CD4-positive, alpha-beta T cell treated with Interleukin-6 for 4 hours (primary cell): Measurements from ENCODE around the gene ANKRD33.

Experiments used
- DNase-seq: peaks from one replicate; pipeline ENCODE4 v3.0.0-alpha.2; 2020; ENCODE audit warnings: mixed read lengths

The ANKRD33 gene

DNA sequence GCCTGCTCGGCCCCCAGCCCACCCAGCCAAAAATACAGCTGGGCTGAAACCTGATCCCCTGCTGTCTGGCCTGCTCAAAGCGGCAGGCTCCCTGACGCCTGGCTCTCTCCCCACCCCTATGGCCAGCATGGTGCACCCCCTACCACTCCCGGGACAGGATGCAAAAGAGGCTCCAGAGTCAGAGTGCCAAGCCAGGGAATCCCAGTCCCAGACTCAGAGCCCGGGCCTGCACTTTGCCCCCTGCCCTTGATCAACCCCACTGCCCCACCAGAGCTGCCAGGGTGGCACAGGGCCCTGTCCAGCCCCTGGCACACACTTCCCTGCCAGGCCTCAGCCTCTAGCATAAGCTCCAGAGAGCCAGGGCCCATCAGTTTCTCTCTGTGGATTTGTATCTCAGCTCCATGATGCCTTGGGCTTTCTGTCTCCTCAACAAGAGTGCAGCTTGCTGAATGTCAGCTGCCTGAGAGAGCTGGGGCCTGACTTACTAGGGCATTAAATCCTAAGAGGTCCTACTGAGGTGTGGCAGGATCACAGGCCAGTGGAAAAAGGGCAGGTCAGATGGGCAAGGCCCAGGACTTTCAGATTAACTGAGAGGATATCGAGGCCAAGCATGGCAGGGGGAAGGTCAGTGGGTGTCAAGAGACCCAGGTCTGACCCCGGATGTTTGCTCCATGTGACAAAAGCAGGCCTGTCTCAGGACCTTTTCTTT is 33.3 kb downstream of the ANKRD33 start:
- no peak for DNase-seq

DNA sequence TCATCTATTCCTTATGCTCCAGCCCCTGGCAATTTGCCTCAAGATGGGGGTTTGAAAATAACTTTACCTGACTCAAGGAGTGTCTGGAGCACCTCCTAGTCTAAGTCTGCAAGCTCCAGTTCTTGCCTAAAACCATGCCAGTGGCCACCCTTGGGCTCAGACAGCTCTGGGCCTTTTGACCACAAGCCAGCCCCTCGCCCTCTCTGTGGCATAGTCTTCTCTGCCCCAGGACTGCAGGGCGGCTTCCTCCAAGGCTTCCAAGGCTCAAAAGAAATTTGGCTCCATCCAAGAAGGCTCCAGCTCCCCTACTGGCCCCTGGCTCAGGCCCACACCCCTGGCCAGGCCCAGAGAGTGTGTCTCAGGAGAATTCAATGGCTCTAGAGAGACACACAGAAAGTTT is 34.2 kb downstream of the ANKRD33 start:
- no peak for DNase-seq

DNA sequence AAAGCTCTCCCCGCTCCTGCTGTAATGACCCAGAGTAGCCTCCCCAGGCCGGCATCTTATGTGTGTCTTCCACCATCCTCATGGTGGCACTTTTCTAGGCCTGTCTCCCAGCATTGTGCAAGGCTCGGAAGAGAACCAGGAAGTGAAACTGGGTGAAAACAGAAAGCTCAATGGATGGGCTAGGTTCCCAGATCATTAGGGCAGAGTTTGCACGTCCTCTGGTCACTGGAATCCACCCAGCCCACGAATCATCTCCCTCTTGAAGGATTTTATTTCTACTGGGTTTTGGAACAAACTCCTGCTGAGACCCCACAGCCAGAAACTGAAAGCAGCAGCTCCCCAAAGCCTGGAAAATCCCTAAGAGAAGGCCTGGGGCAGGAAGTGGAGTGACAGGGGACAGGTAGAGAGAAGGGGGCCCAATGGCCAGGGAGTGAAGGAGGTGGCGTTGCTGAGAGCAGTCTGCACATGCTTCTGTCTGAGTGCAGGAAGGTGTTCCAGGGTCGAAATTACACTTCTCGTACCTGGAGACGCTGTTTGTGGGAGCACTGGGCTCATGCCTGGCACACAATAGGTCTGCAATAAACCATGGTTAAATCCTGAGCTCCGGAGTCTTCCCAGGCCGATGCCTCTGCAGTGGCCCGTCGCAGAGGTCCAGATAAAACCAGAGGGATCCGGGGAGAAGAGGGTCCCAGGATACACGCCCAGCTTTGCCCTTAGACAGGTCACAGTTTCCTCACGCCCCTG is 35.0 kb downstream of the ANKRD33 start:
- no peak for DNase-seq

DNA sequence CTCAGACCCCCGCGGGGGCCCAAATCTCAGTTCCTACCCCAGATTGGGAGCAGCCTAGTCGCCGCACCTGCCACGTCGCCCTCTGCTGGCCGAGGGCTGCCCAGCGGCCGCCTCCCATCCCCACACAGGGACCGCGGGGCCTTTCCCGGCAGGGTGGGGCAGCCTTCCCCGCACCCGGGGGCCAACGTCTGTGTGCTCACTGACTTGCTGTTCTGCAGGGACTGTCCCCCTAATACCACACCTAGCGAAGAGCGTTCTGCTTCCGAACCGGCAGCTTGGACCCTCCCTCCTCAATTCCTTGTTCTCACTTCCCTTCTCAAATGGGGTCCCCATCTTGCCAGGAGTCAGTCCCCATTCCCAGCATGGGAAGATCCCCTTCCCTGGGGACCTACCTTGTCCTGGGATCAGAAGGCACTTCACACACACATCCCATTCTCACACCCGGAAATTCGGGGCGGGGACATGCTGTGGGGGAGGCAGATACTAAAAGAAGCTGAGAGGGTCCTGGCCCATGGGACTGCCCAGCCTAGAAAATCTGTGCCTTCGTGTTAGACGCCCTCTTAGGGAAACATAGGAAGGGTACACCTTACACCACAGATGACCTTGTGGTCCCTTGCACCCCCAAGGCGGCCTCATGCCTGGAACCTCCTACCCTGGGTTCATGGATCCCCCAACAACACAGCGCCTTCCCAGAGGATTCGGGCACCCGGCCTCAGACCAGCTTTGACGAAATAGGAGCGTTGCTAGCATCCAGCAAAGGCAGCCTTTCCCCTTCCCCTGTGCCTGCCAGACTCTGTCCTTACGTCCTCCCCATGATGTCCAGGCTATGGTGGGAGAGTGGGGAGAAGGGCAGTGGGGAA is 35.8 kb downstream of the ANKRD33 start:
- peak; percentile 63 for DNase-seq

GRCh38 chr12:51924551-51925319 is 36.8 kb downstream of the ANKRD33 start:
- DNase-seq, result no peak

- no peak for DNase-seq
Measured at GRCh38 chr12:51925346-51926063, 37.6 kb downstream of the ANKRD33 start.

GRCh38 chr12:51926064-51926632 is 38.2 kb downstream of the ANKRD33 start:
- DNase-seq, result no peak

GRCh38 chr12:51926718-51927117 is 38.8 kb downstream of the ANKRD33 start:
- DNase-seq, result peak; percentile 58

- DNase-seq, result no peak
Measured at GRCh38 chr12:51932218-51933076, 44.5 kb downstream of the ANKRD33 start.

DNA sequence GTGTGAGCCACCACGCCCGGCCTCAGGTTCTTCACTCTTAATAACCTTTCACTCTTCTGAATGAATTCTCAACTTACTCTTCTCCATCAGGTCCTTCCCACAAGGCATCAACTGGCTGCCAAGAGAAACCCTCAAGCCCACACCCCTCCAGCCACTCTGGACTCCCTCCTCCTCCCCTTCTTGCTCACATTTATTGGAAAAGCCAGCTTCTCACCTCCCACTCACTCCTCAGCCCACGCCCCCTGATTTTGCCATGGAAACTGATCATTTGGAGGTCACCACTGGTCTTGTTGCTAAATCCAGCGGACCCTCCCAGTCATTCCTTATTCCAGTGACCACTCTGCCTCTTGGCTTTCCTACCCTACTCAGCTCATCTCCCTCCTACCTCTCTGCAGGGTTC is 46.2 kb downstream of the ANKRD33 start:
- DNase-seq, result no peak

DNA sequence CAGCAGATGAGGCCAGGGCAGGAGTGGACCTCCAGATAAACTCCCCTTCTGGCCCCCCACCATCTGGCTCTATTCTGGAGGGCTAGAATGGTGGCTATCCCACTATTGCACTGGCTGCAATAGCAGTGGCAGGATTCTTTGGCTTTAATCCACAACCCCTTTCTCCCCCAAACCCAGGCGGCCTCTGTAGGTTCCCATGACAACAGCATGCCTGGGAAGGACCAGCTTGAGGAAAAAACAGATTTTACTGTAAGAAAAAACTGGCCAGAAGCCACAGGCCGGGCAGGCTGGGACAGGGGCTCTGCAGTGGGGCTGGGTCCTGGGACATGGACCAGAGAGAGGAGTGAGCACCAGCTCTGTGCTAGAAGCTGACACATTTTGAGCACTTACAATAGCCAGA is 50.0 kb downstream of the ANKRD33 start:
- no peak for DNase-seq

DNA sequence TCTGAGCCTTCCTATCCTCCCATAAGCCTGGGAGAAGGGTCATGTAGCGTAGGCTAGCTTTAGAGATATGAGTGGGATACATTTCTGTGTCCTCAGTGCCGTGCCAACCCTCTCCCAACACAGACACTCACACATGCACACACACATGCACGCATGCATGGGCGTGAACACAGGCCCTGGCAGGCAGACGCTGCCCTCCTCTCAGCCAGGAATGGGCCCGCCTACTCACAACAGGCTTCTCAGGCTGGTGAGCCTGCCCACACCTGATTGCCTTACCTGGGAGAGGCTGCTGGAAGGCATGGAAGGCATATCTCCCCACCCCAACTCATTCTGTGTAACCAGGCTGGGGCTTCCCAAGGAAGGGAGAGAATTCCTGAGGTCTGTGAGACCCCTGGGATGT is 50.8 kb downstream of the ANKRD33 start:
- DNase-seq, result no peak

- no peak for DNase-seq
Measured at GRCh38 chr12:51941011-51941581, 53.2 kb downstream of the ANKRD33 start.
